Stimulated activated CD8-positive, alpha-beta memory T cell treated with anti-CD3 and anti-CD28 coated beads, Interleukin-12 subunit alpha, Interleukin-12 subunit beta, amount 100 ng/mL, for 24 hours (primary cell): ENCODE measurements around the gene FNDC11.

Source experiments
- DNase-seq: peaks from one replicate; pipeline ENCODE4 v3.0.0-alpha.2; 2020; ENCODE audit errors: extremely low read depth

The FNDC11 gene

GRCh38 chr20:63579017-63579694, 25.2 kb downstream of the FNDC11 start:
- no peak for DNase-seq

GRCh38 chr20:63580796-63581461, 27.0 kb downstream of the FNDC11 start:
- peak; percentile 34 for DNase-seq

GRCh38 chr20:63582382-63583063, 28.6 kb downstream of the FNDC11 start:
- DNase-seq: no peak

GRCh38 chr20:63585616-63586565, 31.9 kb downstream of the FNDC11 start:
- no peak for DNase-seq

- no peak for DNase-seq
Measured at GRCh38 chr20:63586797-63587196, 32.8 kb downstream of the FNDC11 start.

- DNase-seq: no peak
Measured at GRCh38 chr20:63587256-63587655, 33.3 kb downstream of the FNDC11 start.

- no peak for DNase-seq
Measured at GRCh38 chr20:63587776-63588591, 34.0 kb downstream of the FNDC11 start.

- no peak for DNase-seq
Measured at GRCh38 chr20:63588641-63589041, 34.7 kb downstream of the FNDC11 start.

GRCh38 chr20:63589261-63590217, 35.6 kb downstream of the FNDC11 start:
- DNase-seq: no peak

GRCh38 chr20:63590218-63591146, 36.5 kb downstream of the FNDC11 start:
- DNase-seq: no peak

- no peak for DNase-seq
Measured at GRCh38 chr20:63591147-63591533, 37.2 kb downstream of the FNDC11 start.

GRCh38 chr20:63591786-63592355, 37.9 kb downstream of the FNDC11 start:
- no peak for DNase-seq

GRCh38 chr20:63592661-63593060, 38.7 kb downstream of the FNDC11 start:
- no peak for DNase-seq

GRCh38 chr20:63594043-63594561, 40.1 kb downstream of the FNDC11 start:
- no peak for DNase-seq

GRCh38 chr20:63595416-63596127, 41.6 kb downstream of the FNDC11 start:
- no peak for DNase-seq

- DNase-seq: no peak
Measured at GRCh38 chr20:63596423-63596822, 42.5 kb downstream of the FNDC11 start.
